DND-41 (cell line): ENCODE measurements around the gene DCUN1D2.

Experiments used
- CTCF ChIP-seq: IDR thresholded peaks from 2 replicates; pipeline ENCODE4 v1.5.1; 2012; ENCODE audit warnings: borderline replicate concordance, low read length, moderate library complexity, mild to moderate bottlenecking; ENCODE audit not compliant: poor library complexity, severe bottlenecking; ENCODE audit errors: extremely low read depth
- EZH2 ChIP-seq: IDR thresholded peaks from 3 replicates; pipeline ENCODE4 v1.6.1; 2012; ENCODE audit warnings: borderline replicate concordance, low read depth, mild to moderate bottlenecking, moderate library complexity, low read length, inconsistent platforms; ENCODE audit not compliant: severe bottlenecking

GRCh38 chr13:113408562-113408961 lies 81.9 kb downstream of the DCUN1D2 start:
- no peak for TF ChIP-seq CTCF
- no peak for TF ChIP-seq EZH2
